Measurements from ENCODE around the gene ATXN10. TPM values are rescaled to one million over a fixed set of nuclear protein-coding genes. Genes with fewer than 3 reads are reported as not detected.

The ATXN10 gene
- total RNA-seq, 4 donors from 2014 or later = 78.5 to 152 (median 113) TPM

- Histone ChIP-seq H3K4me1 (peaks cover 0 to 12% (median 0%) of the 10 kb centered on the region in 3 donors), H3K36me3 (peaks cover 6 to 66% of the 10 kb centered on the region in 2 donors), H3K4me3 (no peak overlapping the region), H3K27me3 (no peaks in the 10 kb centered on the region), H3K9me3 (no peaks in the 10 kb centered on the region), H3K27ac (no peak overlapping the region)
- 67 to 82% methylated on average over 1 of the region's 1 CpG for WGBS, 2 donors (ENCODE audit: low coverage in 1 of 2)
- no peak for ATAC-seq
- TF ChIP-seq EP300 (IDR thresholded peaks at IDR 0.05) = no peak
- no peak for TF ChIP-seq POLR2AphosphoS5 (IDR thresholded peaks at IDR 0.05)
- no peak for TF ChIP-seq POLR2A (IDR thresholded peaks at IDR 0.05)
- no peak for TF ChIP-seq CTCF (IDR thresholded peaks at IDR 0.05)
These were observed 72.1 kb downstream of the ATXN10 start for GRCh38 chr22:45743687-45744086.

- peaks cover 0 to 12% (median 0%) of the 10 kb centered on the region in 3 donors for H3K4me1 ChIP-seq
- no peaks in the 10 kb centered on the region for H3K27me3 ChIP-seq
- 89 to 100% methylated on average over 1 to 3 of the region's 5 CpGs for WGBS, 2 donors (ENCODE audit: low coverage in 1 of 2)
- H3K4me3 ChIP-seq = no peak overlapping the region
- no peak for ATAC-seq
- H3K9me3 ChIP-seq = no peaks in the 10 kb centered on the region
- TF ChIP-seq POLR2AphosphoS5 (IDR thresholded peaks at IDR 0.05) = no peak
- TF ChIP-seq POLR2A (IDR thresholded peaks at IDR 0.05) = no peak
- no peak for TF ChIP-seq CTCF (IDR thresholded peaks at IDR 0.05)
- TF ChIP-seq EP300 (IDR thresholded peaks at IDR 0.05) = no peak
- no peak overlapping the region for H3K27ac ChIP-seq
- peaks cover 6 to 63% of the 10 kb centered on the region in 2 donors for H3K36me3 ChIP-seq
These were observed 72.8 kb downstream of the ATXN10 start for GRCh38 chr22:45744442-45744841.

- 65 to 83% methylated on average over 3 of the region's 3 CpGs for WGBS, 2 donors (ENCODE audit: low coverage in 1 of 2)
- TF ChIP-seq POLR2A (IDR thresholded peaks at IDR 0.05) (no peak), CTCF (IDR thresholded peaks at IDR 0.05) (no peak)
- ATAC-seq = no peak
- Histone ChIP-seq H3K27ac (no peak overlapping the region), H3K4me3 (no peak overlapping the region), H3K36me3 (peaks cover 0 to 28% of the 10 kb centered on the region in 2 donors), H3K9me3 (no peaks in the 10 kb centered on the region), H3K4me1 (peaks cover 0 to 11% (median 0%) of the 10 kb centered on the region in 3 donors), H3K27me3 (no peaks in the 10 kb centered on the region)
These were observed 79.0 kb downstream of the ATXN10 start for GRCh38 chr22:45750626-45751025.

- no peak for ATAC-seq
- Histone ChIP-seq H3K9me3 (no peaks in the 10 kb centered on the region), H3K27ac (no peak overlapping the region), H3K4me3 (no peak overlapping the region), H3K27me3 (no peaks in the 10 kb centered on the region), H3K36me3 (peaks cover 0 to 28% of the 10 kb centered on the region in 2 donors), H3K4me1 (peaks cover 0 to 24% (median 0%) of the 10 kb centered on the region in 3 donors)
- TF ChIP-seq POLR2A (IDR thresholded peaks at IDR 0.05) (no peak), POLR2AphosphoS5 (IDR thresholded peaks at IDR 0.05) (no peak), EP300 (IDR thresholded peaks at IDR 0.05) (no peak), CTCF (IDR thresholded peaks at IDR 0.05) (no peak)
- 77 to 85% methylated on average over 2 of the region's 2 CpGs for WGBS, 2 donors (ENCODE audit: low coverage in 1 of 2)
These were observed 80.4 kb downstream of the ATXN10 start for GRCh38 chr22:45752036-45752435.

GRCh38 chr22:45754822-45755221, 83.2 kb downstream of the ATXN10 start:
- Histone ChIP-seq H3K27ac (no peak overlapping the region), H3K36me3 (peaks cover 0 to 20% of the 10 kb centered on the region in 2 donors), H3K9me3 (no peaks in the 10 kb centered on the region), H3K4me3 (no peak overlapping the region), H3K4me1 (peaks cover 0 to 45% (median 0%) of the 10 kb centered on the region in 3 donors), H3K27me3 (no peaks in the 10 kb centered on the region)
- TF ChIP-seq POLR2A (IDR thresholded peaks at IDR 0.05) (no peak), EP300 (IDR thresholded peaks at IDR 0.05) (no peak)
- WGBS, 2 donors (ENCODE audit: low coverage in 1 of 2) = 50% methylated on average over 1 of the region's 3 CpGs; no CpG with 5 or more reads in 1 of the 2 donors
- ATAC-seq = no peak

All from gastroesophageal sphincter (tissue), 4 donors.